Measurements from ENCODE around the gene REEP5.
A peak's percentile ranks its signal among the peaks of the same experiment; 100 is the strongest.
"Not testable (repeated sequence)": the region's sequence is repeated elsewhere in the genome, so short reads cannot be mapped to it uniquely, and the experiment has no call there.

REEP5 gene

GRCh38 chr5:112931473-112931872 is 9.4 kb upstream of the REEP5 start:
- no peak for DNase-seq

GRCh38 chr5:112930082-112930344 is 8.0 kb upstream of the REEP5 start:
- DNase-seq = peak; percentile 63

- DNase-seq = no peak
Measured at GRCh38 chr5:112929336-112930081, 7.5 kb upstream of the REEP5 start.

GRCh38 chr5:112923988-112924387 is 2.0 kb upstream of the REEP5 start:
- DNase-seq = no peak

GRCh38 chr5:112923148-112923917 is 1.3 kb upstream of the REEP5 start:
- DNase-seq = peak; percentile 60

- peak; percentile 69 for DNase-seq
Measured at GRCh38 chr5:112921026-112921832, 798 bp downstream of the REEP5 start.

GRCh38 chr5:112919972-112920371 is 2.1 kb downstream of the REEP5 start:
- no peak for DNase-seq

- DNase-seq = no peak
Measured at GRCh38 chr5:112918679-112919078, 3.3 kb downstream of the REEP5 start.

GRCh38 chr5:112918136-112918535 is 3.9 kb downstream of the REEP5 start:
- DNase-seq = no peak

GRCh38 chr5:112917453-112917995 is 4.5 kb downstream of the REEP5 start:
- DNase-seq = peak; percentile 56

GRCh38 chr5:112915831-112916230 is 6.2 kb downstream of the REEP5 start:
- no peak for DNase-seq

GRCh38 chr5:112914584-112914983 is 7.4 kb downstream of the REEP5 start:
- peak; percentile 54 for DNase-seq

GRCh38 chr5:112910529-112910928 is 11.5 kb downstream of the REEP5 start:
- DNase-seq = no peak

- DNase-seq = no peak
Measured at GRCh38 chr5:112908854-112909253, 13.2 kb downstream of the REEP5 start.

- no peak for DNase-seq
Measured at GRCh38 chr5:112907166-112907631, 14.8 kb downstream of the REEP5 start.

GRCh38 chr5:112906637-112907036 is 15.4 kb downstream of the REEP5 start:
- DNase-seq = no peak

- DNase-seq = not testable (repeated sequence)
Measured at GRCh38 chr5:112904996-112905395, 17.0 kb downstream of the REEP5 start.

- DNase-seq = no peak
Measured at GRCh38 chr5:112902561-112902960, 19.5 kb downstream of the REEP5 start.

- no peak for DNase-seq
Measured at GRCh38 chr5:112895682-112896081, 26.3 kb downstream of the REEP5 start.

- no peak for DNase-seq
Measured at GRCh38 chr5:112892776-112893175, 29.3 kb downstream of the REEP5 start.

- not testable (repeated sequence) for DNase-seq
Measured at GRCh38 chr5:112892066-112892465, 30.0 kb downstream of the REEP5 start.

GRCh38 chr5:112886975-112887374 is 35.1 kb downstream of the REEP5 start:
- no peak for DNase-seq

GRCh38 chr5:112885001-112885400 is 37.0 kb downstream of the REEP5 start:
- DNase-seq = no peak
